HepG2 (cell line): Measurements from ENCODE around the gene ESYT2. TPM values are rescaled to one million over a fixed set of nuclear protein-coding genes. Genes with fewer than 3 reads are reported as not detected.

Experiments
- ATAC-seq: fragments of 200-7000 bp; cut with Tn5 transposase; 3 replicates; pipeline ENCODE4 v1.9.1; 2020; ENCODE audit warnings: mild to moderate bottlenecking, moderate library complexity
- BruUV-seq: library from RNA; stranded (reverse); fragments of 400-500 nt; replicated peaks from 2 replicates; lab custom pipeline; 2021; lab: Mats Ljungman, UMichigan
- CTCF ChIA-PET: fragments of 300-600 bp; formaldehyde crosslinking; extraction: SDS; loops from one replicate; lab custom pipeline; 2021; ENCODE audit warnings: low total read pairs, inconsistent platforms, low intra/inter-chr PET ratio; lab: Yijun Ruan, JAX
- POLR2A ChIA-PET: fragments of 350-600 bp; sonication (Branson Sonifier 250); formaldehyde crosslinking; loops from one replicate; lab custom pipeline; 2020; ENCODE audit warnings: antibody characterized with exemption, inconsistent platforms; lab: Yijun Ruan, JAX
- DNase-seq: peaks from one replicate; pipeline ENCODE4 v3.0.0-alpha.2; 2015; ENCODE audit warnings: low spot score
- FAIRE-seq: peaks from 3 replicates; lab custom pipeline; 2011; peaks lifted over from hg19 to GRCh38; lab: Jason Lieb, UNC
- H2AFZ ChIP-seq: one replicate; pipeline ENCODE4 v1.6.1; 2011; ENCODE audit warnings: low read length, inconsistent platforms
- H3K27ac ChIP-seq: fragments of 300-600 bp; 3 replicates; pipeline ENCODE4 v1.8.0; 2011; ENCODE audit warnings: mixed run types, mild to moderate bottlenecking, mixed read lengths, low read length, inconsistent platforms; ENCODE audit not compliant: insufficient read depth; ENCODE audit errors: extremely low read length
- H3K27me3 ChIP-seq, 2 experiments: fragments of 200-600 bp in 1 of 2; 2 replicates in 1 of 2; 3 replicates in 1 of 2; pipeline versions ENCODE4 v1.6.0 to v1.8.0; 2011; ENCODE audit warnings: low read length in 2 of 2, mild to moderate bottlenecking in 2 of 2, moderate library complexity in 2 of 2, inconsistent platforms in 1 of 2; ENCODE audit not compliant: insufficient read depth in 2 of 2, control insufficient read depth in 1 of 2
- H3K36me3 ChIP-seq, 2 experiments: fragments of 200-600 bp in 1 of 2; replicated peaks in 1 of 2; 2 replicates in 1 of 2; 3 replicates in 1 of 2; pipeline versions ENCODE4 v1.5.1 to v1.8.0; 2011; ENCODE audit warnings: low read length in 2 of 2, inconsistent platforms in 1 of 2; ENCODE audit not compliant: insufficient read depth in 2 of 2, control insufficient read depth in 1 of 2
- H3K4me1 ChIP-seq: 2 replicates; pipeline ENCODE4 v1.5.1; 2012; ENCODE audit warnings: low read length, inconsistent platforms; ENCODE audit not compliant: insufficient read depth
- H3K4me2 ChIP-seq: 2 replicates; pipeline ENCODE4 v1.6.0; 2011; ENCODE audit warnings: low read depth, low read length, inconsistent platforms
- H3K4me3 ChIP-seq, 3 experiments: fragments of 200-600 bp in 1 of 3; sonication (generic), shearing (Covaris generic) in 1 of 3; replicated peaks in 1 of 3; 2 replicates each; pipeline ENCODE4 v1.5.1; 2011 to 2016; ENCODE audit warnings: low read length in 3 of 3, inconsistent platforms in 2 of 3, low read depth in 2 of 3, mild to moderate bottlenecking in 2 of 3, control low read depth in 1 of 3, mixed read lengths in 1 of 3; ENCODE audit not compliant: insufficient read depth in 1 of 3
- H3K79me2 ChIP-seq: one replicate; pipeline ENCODE4 v1.6.1; 2011; ENCODE audit warnings: low read length, inconsistent platforms; ENCODE audit not compliant: insufficient read depth
- H3K9ac ChIP-seq: 2 replicates; pipeline ENCODE4 v1.6.0; 2011; ENCODE audit warnings: mild to moderate bottlenecking, low read depth, low read length, inconsistent platforms; ENCODE audit not compliant: insufficient read depth
- H3K9me3 ChIP-seq: 2 replicates; pipeline ENCODE4 v1.5.1; 2012; ENCODE audit warnings: mild to moderate bottlenecking, low read length
- H4K20me1 ChIP-seq: 2 replicates; pipeline ENCODE4 v1.6.0; 2011; ENCODE audit warnings: inconsistent platforms, mild to moderate bottlenecking, low read length, moderate library complexity; ENCODE audit not compliant: insufficient read depth
- ADNP ChIP-seq: sonication (generic); formaldehyde crosslinking; IDR thresholded peaks from 2 replicates; pipeline ENCODE4 v1.4.0; 2020; ENCODE audit warnings: missing genetic modification reagents
- AKNA ChIP-seq: sonication (generic); formaldehyde crosslinking; IDR thresholded peaks from 2 replicates; pipeline ENCODE4 v1.4.0; 2020; ENCODE audit warnings: missing genetic modification reagents, borderline replicate concordance
- HMGXB3 ChIP-seq: sonication (generic); formaldehyde crosslinking; IDR thresholded peaks from 2 replicates; pipeline ENCODE4 v1.4.0; 2020; ENCODE audit warnings: missing genetic modification reagents, borderline replicate concordance
- HNRNPL ChIP-seq: fragments of 200-400 bp; formaldehyde crosslinking; IDR thresholded peaks from 2 replicates; pipeline ENCODE4 v1.6.1; 2017; ENCODE audit warnings: mild to moderate bottlenecking, low read depth, low read length
- NR1H2 ChIP-seq: sonication (generic); formaldehyde crosslinking; IDR thresholded peaks from 2 replicates; pipeline ENCODE4 v1.8.1; 2022; ENCODE audit warnings: low read depth, missing genetic modification reagents, borderline replicate concordance
- ZFP36L2 ChIP-seq: sonication (generic); formaldehyde crosslinking; IDR thresholded peaks from 2 replicates; pipeline ENCODE4 v1.4.0; 2020; ENCODE audit warnings: missing genetic modification reagents
- ZFP41 ChIP-seq: sonication (generic); formaldehyde crosslinking; IDR thresholded peaks from 2 replicates; pipeline ENCODE4 v1.4.0; 2020; ENCODE audit warnings: mild to moderate bottlenecking, missing genetic modification reagents, borderline replicate concordance
- ZNF20 ChIP-seq: sonication (generic); formaldehyde crosslinking; IDR thresholded peaks from 2 replicates; pipeline ENCODE4 v1.4.0; 2020; ENCODE audit warnings: mild to moderate bottlenecking, moderate library complexity, missing genetic modification reagents
- ZNF556 ChIP-seq: sonication (generic); formaldehyde crosslinking; IDR thresholded peaks from 2 replicates; pipeline ENCODE4 v1.4.0; 2020; ENCODE audit warnings: mild to moderate bottlenecking, missing genetic modification reagents, borderline replicate concordance
- ZNF574 ChIP-seq: sonication (generic); formaldehyde crosslinking; IDR thresholded peaks from 2 replicates; pipeline ENCODE4 v1.4.0; 2020; ENCODE audit warnings: missing genetic modification reagents
- ZNF775 ChIP-seq: sonication (generic); formaldehyde crosslinking; IDR thresholded peaks from 2 replicates; pipeline ENCODE4 v1.4.0; 2020; ENCODE audit warnings: missing genetic modification reagents, mild to moderate bottlenecking, moderate library complexity, borderline replicate concordance
- WGBS: methylation state at CpG from one replicate; pipeline ENCODE4 v1.1.6; 2017; ENCODE audit warnings: low lambda C conversion rate; 5-methylcytosine and 5-hydroxymethylcytosine counted together
- in situ Hi-C: cut with HindIII; loops from 2 replicates; pipeline ENCODE4 v1.10.0; 2017; ENCODE audit warnings: low pct_unique_long_range_greater_than_20kb; ENCODE audit not compliant: extremely low pct_ligation_motif_present
- intact Hi-C: fragments of 100-400 bp; cut with micrococcal nuclease; formaldehyde crosslinking; loops from one replicate; pipeline ENCODE4 v1.10.0; 2022; ENCODE audit not compliant: unreplicated experiment
- polyA plus RNA-seq, 8 experiments: library from polyadenylated mRNA; depleted of rRNA in 3 of 8; stranded (reverse) in 7 of 8; unstranded in 1 of 8; fragments of >200 nt; fragmentation: Illumina TruSeq in 4 of 8; extraction: Trizol in 4 of 8; gene quantifications; 2 replicates each; pipeline versions ENCODE4 v1.2.1 to v1.2.3, GENCODE V29; 2011 to 2016; ENCODE audit warnings: low read depth in 4 of 8, missing spikeins in 1 of 8, mixed read lengths in 1 of 8; ENCODE audit not compliant: insufficient read depth in 1 of 8
- total RNA-seq, 5 experiments: library from RNA; depleted of rRNA; stranded (reverse); fragments of >200 nt; fragmentation: Illumina TruSeq; extraction: Trizol; gene quantifications; 2 replicates each; pipeline ENCODE4 v1.2.3, GENCODE V29; 2016; ENCODE audit warnings: low read depth in 1 of 5

ESYT2 gene
- total and polyA plus RNA-seq, 2 of the 13 experiments (the other 11 are each of a cell fraction or from before 2014, with no cell fraction given), result 28.5 to 37.3 TPM

GRCh38 chr7:158791107-158791506, 38.2 kb downstream of the ESYT2 start (continued):
- TF ChIP-seq NR1H2 (CRISPR knock-in tag), result no peak
- no peak for TF ChIP-seq ZNF556 (CRISPR knock-in tag)
- no peak for TF ChIP-seq HNRNPL
- TF ChIP-seq ADNP, result no peak
- TF ChIP-seq ZFP41 (CRISPR knock-in tag), result no peak
- no peak for TF ChIP-seq ZNF574 (CRISPR knock-in tag)

GRCh38 chr7:158789842-158790241, 39.5 kb downstream of the ESYT2 start:
- ChIA-PET CTCF (no interaction called here), POLR2A (no interaction called here)
- intact Hi-C loops, result no loop called here
- Histone ChIP-seq H3K4me3 (no peak overlapping the region), H2AFZ (no peak overlapping the region), H3K9me3 (no peaks in the 10 kb centered on the region), H3K4me2 (no peak overlapping the region), H3K4me1 (no peaks in the 10 kb centered on the region), H3K27ac (no peak overlapping the region), H3K27me3 (no peaks in the 10 kb centered on the region), H4K20me1 (no peaks in the 10 kb centered on the region), H3K9ac (no peak overlapping the region), H3K79me2 (no peaks in the 10 kb centered on the region), H3K36me3 (peaks cover 14 to 70% of the 10 kb centered on the region in 2 experiments; a peak in 4 of 5 replicates)
- WGBS, result 96% methylated on average over 10 of the region's 11 CpGs
- BruUV-seq, result no TSS peak
- ATAC-seq (no peak), DNase-seq (no peak), FAIRE-seq (no peak)
- in situ Hi-C loops, result no loop called here
- no peak for TF ChIP-seq ZFP36L2 (CRISPR knock-in tag)
- no peak for TF ChIP-seq AKNA
- no peak for TF ChIP-seq ZNF20 (CRISPR knock-in tag)
- TF ChIP-seq HMGXB3 (CRISPR knock-in tag), result no peak
- TF ChIP-seq ZNF775 (CRISPR knock-in tag), result no peak
